ENCODE results near the gene RMC1. TPM values are rescaled to one million over a fixed set of nuclear protein-coding genes. Genes with fewer than 3 reads are reported as not detected.

RMC1 gene
- total and polyA plus RNA-seq, 12 donors = 10.2 to 61.7 (median 24.4) TPM

DNA sequence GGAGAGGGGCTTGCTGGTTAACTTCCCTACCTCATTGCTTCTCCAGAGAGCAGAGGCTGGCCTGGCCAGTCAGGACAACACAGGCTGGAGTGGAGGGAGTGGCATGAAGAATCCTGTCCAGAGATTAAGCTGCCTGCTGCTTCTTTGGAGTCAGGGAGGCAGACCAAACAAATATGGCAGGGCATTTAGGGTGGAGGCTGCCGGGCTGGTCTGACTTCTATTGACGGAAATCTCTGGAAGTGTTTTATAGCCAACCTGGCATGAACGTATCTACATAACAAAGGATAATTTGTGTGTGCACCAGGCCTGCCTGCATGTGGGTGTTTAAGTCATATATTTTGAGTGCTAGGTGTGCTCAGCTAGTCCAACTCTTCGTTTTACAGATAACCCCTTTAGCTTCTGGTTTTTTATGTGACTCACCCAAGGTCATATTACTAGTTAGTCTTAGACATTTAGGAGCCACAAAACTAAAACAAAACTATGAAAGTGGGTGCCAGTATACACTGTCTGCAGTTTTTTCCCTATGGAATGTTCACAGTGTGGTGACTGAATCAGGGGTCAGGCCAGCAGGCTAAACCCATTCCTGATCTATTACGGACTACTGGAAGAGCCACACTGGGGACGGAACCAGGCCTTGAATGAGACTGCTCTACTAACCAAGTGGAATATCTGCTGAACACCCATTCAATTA is 77.5 kb downstream of the RMC1 start:
- intact Hi-C loops (cut with DNase I) = no loop called here
- Histone ChIP-seq H3K27me3 (no peaks in the 10 kb centered on the region), H3K9me3 (replicated peaks in 1 of 3) (no peaks in the 10 kb centered on the region), H3K4me1 (replicated peaks in 1 of 2) (peaks cover 6 to 76% of the 10 kb centered on the region in 2 donors), H3K4me3 (no peak overlapping the region), H3K27ac (peak overlapping the region in 3 of 5 donors; percentile 26 to 47 (median 40)), H3K36me3 (replicated peaks in 1 of 2) (no peaks in the 10 kb centered on the region)
- no peak for DNase-seq
- WGBS, 4 donors = 69 to 73% (median 72%) methylated on average over 6 of the region's 6 CpGs
- no peak for TF ChIP-seq POLR2A (IDR thresholded peaks at IDR 0.05)
- TF ChIP-seq, protein P1, sequence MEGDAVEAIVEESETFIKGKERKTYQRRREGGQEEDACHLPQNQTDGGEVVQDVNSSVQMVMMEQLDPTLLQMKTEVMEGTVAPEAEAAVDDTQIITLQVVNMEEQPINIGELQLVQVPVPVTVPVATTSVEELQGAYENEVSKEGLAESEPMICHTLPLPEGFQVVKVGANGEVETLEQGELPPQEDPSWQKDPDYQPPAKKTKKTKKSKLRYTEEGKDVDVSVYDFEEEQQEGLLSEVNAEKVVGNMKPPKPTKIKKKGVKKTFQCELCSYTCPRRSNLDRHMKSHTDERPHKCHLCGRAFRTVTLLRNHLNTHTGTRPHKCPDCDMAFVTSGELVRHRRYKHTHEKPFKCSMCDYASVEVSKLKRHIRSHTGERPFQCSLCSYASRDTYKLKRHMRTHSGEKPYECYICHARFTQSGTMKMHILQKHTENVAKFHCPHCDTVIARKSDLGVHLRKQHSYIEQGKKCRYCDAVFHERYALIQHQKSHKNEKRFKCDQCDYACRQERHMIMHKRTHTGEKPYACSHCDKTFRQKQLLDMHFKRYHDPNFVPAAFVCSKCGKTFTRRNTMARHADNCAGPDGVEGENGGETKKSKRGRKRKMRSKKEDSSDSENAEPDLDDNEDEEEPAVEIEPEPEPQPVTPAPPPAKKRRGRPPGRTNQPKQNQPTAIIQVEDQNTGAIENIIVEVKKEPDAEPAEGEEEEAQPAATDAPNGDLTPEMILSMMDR (IDR thresholded peaks at IDR 0.05) = no peak

Small RNA genes lying within 50 kb of the gene (small RNA-seq; reads per million reads assigned to genes)
- gene AC026634.1 = 0 reads per million in 2 donors
- 0 reads per million in 2 donors for gene RF00019

Other genes with a start within 250 kb of the RMC1 start
- gene RIOK3, start 50.2 kb upstream of the RMC1 start, total RNA-seq = 10 to 100 TPM; 22.5 to 85.3 (median 48.2) TPM
- gene RIOK3, start 50.2 kb upstream of the RMC1 start, polyA plus RNA-seq = 10 to 100 TPM; 36.3 to 55.1 (median 45.7) TPM
- 1,000 to 10,000 TPM in 1 of 9 donors, 100 to 1,000 TPM in 6, 10 to 100 TPM in 2; 93.6 to 1,631 (median 118) TPM for gene NPC1, start 83.0 kb downstream of the RMC1 start, total RNA-seq
- 100 to 1,000 TPM in 1 of 3 donors, 10 to 100 TPM in 2; 38.3 to 361 (median 71.3) TPM for gene NPC1, start 83.0 kb downstream of the RMC1 start, polyA plus RNA-seq
- 10 to 100 TPM in 5 of 9 donors, 1 to 10 TPM in 4; 5.8 to 24.9 (median 10.4) TPM for gene ANKRD29, start 159.4 kb downstream of the RMC1 start, total RNA-seq
- 10 to 100 TPM in 1 of 3 donors, 1 to 10 TPM in 2; 5.3 to 20.9 (median 7.6) TPM for gene ANKRD29, start 159.4 kb downstream of the RMC1 start, polyA plus RNA-seq
- 10 to 100 TPM in 1 of 9 donors, 1 to 10 TPM in 8; 2.8 to 10.2 (median 4.7) TPM for gene LAMA3, start 185.9 kb downstream of the RMC1 start, total RNA-seq
- 1 to 10 TPM; 1.6 to 4.1 (median 2.3) TPM for gene LAMA3, start 185.9 kb downstream of the RMC1 start, polyA plus RNA-seq